ENCODE data around the gene SNRNP25. TPM values are rescaled to one million over a fixed set of nuclear protein-coding genes. Genes with fewer than 3 reads are reported as not detected.
"Not testable (repeated sequence)": the region's sequence is repeated elsewhere in the genome, so short reads cannot be mapped to it uniquely, and the experiment has no call there.

Gene SNRNP25
- total and polyA plus RNA-seq, 8 donors, result 19.1 to 51.5 (median 39.5) TPM

GRCh38 chr16:45454-45853, 8.2 kb upstream of the SNRNP25 start:
- DNase-seq, result no peak
- H3K27me3 ChIP-seq, result no peaks in the 10 kb centered on the region
- H3K9me3 ChIP-seq, result no peaks in the 10 kb centered on the region
- no peak for TF ChIP-seq CTCF (IDR thresholded peaks at IDR 0.05)
- H3K4me3 ChIP-seq, result no peak overlapping the region
- H3K27ac ChIP-seq, result no peak overlapping the region
- H3K36me3 ChIP-seq, result peaks cover 0 to 60% of the 10 kb centered on the region in 2 donors
- intact Hi-C loops (cut with DNase I), result no loop called here
- no peak for ATAC-seq
- H3K4me1 ChIP-seq, result no peaks in the 10 kb centered on the region

- H3K27me3 ChIP-seq; H3K27ac ChIP-seq; intact Hi-C loops (cut with DNase I); DNase-seq; H3K4me3 ChIP-seq; H3K4me1 ChIP-seq; H3K9me3 ChIP-seq; ATAC-seq: not testable (repeated sequence)
- peaks cover 0 to 68% of the 10 kb centered on the region in 2 donors for H3K36me3 ChIP-seq
Measured at GRCh38 chr16:46510-46909, 7.1 kb upstream of the SNRNP25 start.

- peaks cover 0 to 64% of the 10 kb centered on the region in 2 donors for H3K36me3 ChIP-seq
- intact Hi-C loops (cut with DNase I), result no loop called here
- no peak for TF ChIP-seq CTCF (IDR thresholded peaks at IDR 0.05)
- H3K9me3 ChIP-seq, result no peaks in the 10 kb centered on the region
- H3K27ac ChIP-seq, result no peak overlapping the region
- no peak overlapping the region for H3K4me3 ChIP-seq
- DNase-seq (no peak), ATAC-seq (no peak)
- peaks cover 3 to 16% of the 10 kb centered on the region in 2 donors for H3K4me1 ChIP-seq
- H3K27me3 ChIP-seq, result no peaks in the 10 kb centered on the region
Measured at GRCh38 chr16:47234-47633, 6.4 kb upstream of the SNRNP25 start.

GRCh38 chr16:50769-51591, 2.6 kb upstream of the SNRNP25 start:
- DNase-seq (no peak), ATAC-seq (no peak)
- no peaks in the 10 kb centered on the region for H3K27me3 ChIP-seq
- TF ChIP-seq CTCF (IDR thresholded peaks at IDR 0.05), result no peak
- H3K4me3 ChIP-seq, result no peak overlapping the region
- H3K4me1 ChIP-seq, result peaks cover 3 to 36% of the 10 kb centered on the region in 2 donors
- H3K36me3 ChIP-seq, result peaks cover 0 to 40% of the 10 kb centered on the region in 2 donors
- no peaks in the 10 kb centered on the region for H3K9me3 ChIP-seq
- H3K27ac ChIP-seq, result no peak overlapping the region
- intact Hi-C loops (cut with DNase I), result no loop called here

GRCh38 chr16:54237-54581, 581 bp downstream of the SNRNP25 start:
- ATAC-seq, result no peak
- no peak for DNase-seq
- no peak for TF ChIP-seq CTCF (IDR thresholded peaks at IDR 0.05)
- Histone ChIP-seq H3K4me1 (peaks cover 3 to 36% of the 10 kb centered on the region in 2 donors), H3K27ac (peak overlapping the region in 1 of 2 donors; percentile 77), H3K4me3 (peak overlapping the region; percentile 88 to 95), H3K27me3 (no peaks in the 10 kb centered on the region), H3K9me3 (no peaks in the 10 kb centered on the region), H3K36me3 (peaks cover 0 to 52% of the 10 kb centered on the region in 2 donors)
- intact Hi-C loops (cut with DNase I), result no loop called here

Measured in left lung (tissue), 10 donors.